HEK293 (cell line): ENCODE measurements around the gene MED16.

Experiments
- BCL11A ChIP-seq: fragments of 450-650 bp; formaldehyde crosslinking; IDR thresholded peaks from 2 replicates; pipeline ENCODE4 v1.5.1; 2016; ENCODE audit warnings: low read depth, missing biosample characterization, missing genetic modification characterization
- CTCF ChIP-seq: fragments of 450-650 bp; formaldehyde crosslinking; IDR thresholded peaks from 2 replicates; pipeline ENCODE4 v1.5.1; 2016; ENCODE audit warnings: missing biosample characterization, missing genetic modification characterization
- ZBTB10 ChIP-seq: fragments of 450-650 bp; formaldehyde crosslinking; IDR thresholded peaks from 2 replicates; pipeline ENCODE4 v1.5.1; 2016; ENCODE audit warnings: missing biosample characterization, missing genetic modification characterization
- ZNF23 ChIP-seq: fragments of 450-650 bp; formaldehyde crosslinking; IDR thresholded peaks from 2 replicates; pipeline ENCODE4 v1.5.1; 2016; ENCODE audit warnings: missing biosample characterization, missing genetic modification characterization, borderline replicate concordance
- ZNF518A ChIP-seq: fragments of 450-650 bp; formaldehyde crosslinking; conservative IDR thresholded peaks from 2 replicates; pipeline ENCODE4 v1.5.1; 2016; ENCODE audit warnings: low read depth, missing biosample characterization, missing genetic modification characterization
- ZNF549 ChIP-seq: fragments of 450-650 bp; IDR thresholded peaks from 2 replicates; pipeline ENCODE4 v1.5.1; 2018; ENCODE audit warnings: missing biosample characterization, missing genetic modification characterization, mild to moderate bottlenecking, inconsistent platforms, moderate library complexity
- ZNF785 ChIP-seq: fragments of 450-650 bp; formaldehyde crosslinking; IDR thresholded peaks from 2 replicates; pipeline ENCODE4 v1.5.1; 2016; ENCODE audit warnings: missing biosample characterization, missing genetic modification characterization
- ZSCAN5A ChIP-seq: fragments of 450-650 bp; formaldehyde crosslinking; IDR thresholded peaks from 2 replicates; pipeline ENCODE4 v1.5.1; 2016; ENCODE audit warnings: missing biosample characterization, missing genetic modification characterization

GRCh38 chr19:831407-832369 is 61.3 kb downstream of the MED16 start:
- TF ChIP-seq ZNF23 (tag by site-specific recombination) (no peak), ZNF785 (tag by site-specific recombination) (no peak), ZBTB10 (tag by site-specific recombination) (no peak), ZNF518A (tag by site-specific recombination) (no peak), ZSCAN5A (tag by site-specific recombination) (no peak), CTCF (no peak), BCL11A (tag by site-specific recombination) (no peak), ZNF549 (tag by site-specific recombination) (no peak)
